Hematopoietic multipotent progenitor cell treated with erythropoietin and hydrocortisone succinate and interleukin-3 and kit ligand, for 6 days (in vitro differentiated cells): ENCODE measurements around the gene TMEM272.
A peak's percentile ranks its signal among the peaks of the same experiment; 100 is the strongest.

Source experiments
- DNase-seq: peaks from one replicate; pipeline ENCODE4 v3.0.0-alpha.2; 2015

The TMEM272 gene

GRCh38 chr13:51849145-51850101 is 4.4 kb upstream of the TMEM272 start:
- peak; percentile 69 for DNase-seq

- no peak for DNase-seq
Measured at GRCh38 chr13:51848674-51849073, 3.7 kb upstream of the TMEM272 start.

GRCh38 chr13:51846756-51847155 is 1.8 kb upstream of the TMEM272 start:
- no peak for DNase-seq

- DNase-seq, result no peak
Measured at GRCh38 chr13:51845574-51846318, 769 bp upstream of the TMEM272 start.

- no peak for DNase-seq
Measured at GRCh38 chr13:51843529-51843928, 1.4 kb downstream of the TMEM272 start.

- no peak for DNase-seq
Measured at GRCh38 chr13:51841732-51842131, 3.2 kb downstream of the TMEM272 start.

- DNase-seq, result no peak
Measured at GRCh38 chr13:51840917-51841316, 4.1 kb downstream of the TMEM272 start.

GRCh38 chr13:51839711-51840540 is 5.1 kb downstream of the TMEM272 start:
- peak; percentile 77 for DNase-seq

- no peak for DNase-seq
Measured at GRCh38 chr13:51838240-51838846, 6.6 kb downstream of the TMEM272 start.

- DNase-seq, result no peak
Measured at GRCh38 chr13:51837016-51837415, 8.0 kb downstream of the TMEM272 start.

GRCh38 chr13:51834581-51835171 is 10.3 kb downstream of the TMEM272 start:
- DNase-seq, result no peak

- DNase-seq, result no peak
Measured at GRCh38 chr13:51833980-51834379, 11.0 kb downstream of the TMEM272 start.

GRCh38 chr13:51832471-51833152 is 12.4 kb downstream of the TMEM272 start:
- peak; percentile 76 for DNase-seq

GRCh38 chr13:51831519-51831918 is 13.5 kb downstream of the TMEM272 start:
- DNase-seq, result no peak

GRCh38 chr13:51829568-51829899 is 15.4 kb downstream of the TMEM272 start:
- DNase-seq, result no peak

- no peak for DNase-seq
Measured at GRCh38 chr13:51828730-51829567, 16.0 kb downstream of the TMEM272 start.

- DNase-seq, result peak; percentile 57
Measured at GRCh38 chr13:51827254-51827653, 17.7 kb downstream of the TMEM272 start.

- no peak for DNase-seq
Measured at GRCh38 chr13:51826606-51827005, 18.4 kb downstream of the TMEM272 start.

GRCh38 chr13:51825681-51826254 is 19.2 kb downstream of the TMEM272 start:
- DNase-seq, result no peak

- peak; percentile 75 for DNase-seq
Measured at GRCh38 chr13:51825165-51825592, 19.8 kb downstream of the TMEM272 start.
